HepG2 (cell line): Measurements from ENCODE around the gene BBS9.

Experiments used
- BRCA1 ChIP-seq: sonication (generic); formaldehyde crosslinking; IDR thresholded peaks from 2 replicates; pipeline ENCODE4 v1.4.0; 2020; ENCODE audit warnings: missing genetic modification reagents
- ETV6 ChIP-seq: sonication (generic); formaldehyde crosslinking; conservative IDR thresholded peaks from 2 replicates; pipeline ENCODE4 v1.4.0; 2020; ENCODE audit warnings: missing genetic modification reagents
- FOXP1 ChIP-seq, 2 experiments: fragments of 450-650 bp in 1 of 2; IDR thresholded peaks; 2 replicates each; pipeline ENCODE4 v1.6.1; 2017 to 2018; ENCODE audit warnings: antibody characterized with exemption in 1 of 2
- HDAC1 ChIP-seq: sonication (generic); formaldehyde crosslinking; IDR thresholded peaks from 2 replicates; pipeline ENCODE4 v1.5.1; 2020; ENCODE audit warnings: mild to moderate bottlenecking, missing genetic modification reagents
- MAZ ChIP-seq, 2 experiments: sonication (generic) in 1 of 2; formaldehyde crosslinking in 1 of 2; IDR thresholded peaks; 2 replicates each; pipeline versions ENCODE4 v1.5.0 to v1.6.1; 2012 to 2020; ENCODE audit warnings: low read depth in 2 of 2, mild to moderate bottlenecking in 2 of 2, borderline replicate concordance in 1 of 2, improper control_type of control experiment in 1 of 2, low read length in 1 of 2, missing genetic modification reagents in 1 of 2, moderate library complexity in 1 of 2
- NR1H2 ChIP-seq: sonication (generic); formaldehyde crosslinking; IDR thresholded peaks from 2 replicates; pipeline ENCODE4 v1.8.1; 2022; ENCODE audit warnings: low read depth, missing genetic modification reagents, borderline replicate concordance
- POLR2A ChIP-seq, 2 experiments: IDR thresholded peaks; 2 replicates each; pipeline ENCODE4 v1.6.1; 2011; ENCODE audit warnings: low read depth in 2 of 2, low read length in 2 of 2, mild to moderate bottlenecking in 1 of 2, moderate library complexity in 1 of 2; ENCODE audit not compliant: insufficient read depth in 1 of 2
- ZNF329 ChIP-seq: sonication (generic); formaldehyde crosslinking; IDR thresholded peaks from 2 replicates; pipeline ENCODE4 v1.9.0; 2021; ENCODE audit warnings: low read depth, mild to moderate bottlenecking, missing genetic modification reagents
- ZNF558 ChIP-seq: sonication (generic); formaldehyde crosslinking; IDR thresholded peaks from 2 replicates; pipeline ENCODE4 v1.9.0; 2022; ENCODE audit warnings: mild to moderate bottlenecking, missing genetic modification reagents, borderline replicate concordance
- TF ChIP-seq, protein P1 (sequence below): sonication (generic); formaldehyde crosslinking; IDR thresholded peaks from 2 replicates; pipeline ENCODE4 v1.5.0; 2020; ENCODE audit warnings: mild to moderate bottlenecking, missing genetic modification reagents, moderate library complexity
- TF ChIP-seq, protein P2 (sequence below): sonication (generic); formaldehyde crosslinking; IDR thresholded peaks from 2 replicates; pipeline ENCODE4 v1.4.0; 2020; ENCODE audit warnings: mild to moderate bottlenecking, missing genetic modification reagents

DNA sequence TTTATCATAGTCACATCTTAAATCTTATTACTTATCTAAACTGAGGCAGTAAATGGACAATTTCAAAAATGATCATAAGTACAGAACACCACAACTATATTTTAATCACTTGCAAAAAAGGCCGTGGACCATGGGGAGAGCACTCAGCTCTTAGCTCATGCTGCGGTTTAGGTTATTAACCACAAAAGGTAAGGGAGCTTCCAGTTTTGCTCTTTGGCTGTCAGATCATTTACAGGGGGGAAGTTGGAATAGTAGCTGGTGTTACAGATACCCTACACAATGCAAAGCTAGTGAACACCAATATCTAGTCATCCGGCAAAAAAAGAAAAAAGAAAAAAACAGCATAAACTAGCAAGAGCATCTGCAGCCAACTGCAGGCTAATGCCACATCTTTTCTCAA lies 147.0 kb downstream of the BBS9 start:
- no peak for TF ChIP-seq ETV6
- no peak for TF ChIP-seq MAZ (IDR thresholded peaks at IDR 0.05; ENCODE audit: borderline replicate concordance, low read depth, low read length)
- TF ChIP-seq MAZ (CRISPR knock-in tag; IDR thresholded peaks at IDR 0.05; ENCODE audit: low read depth), result no peak
- no peak for TF ChIP-seq NR1H2 (CRISPR knock-in tag)
- TF ChIP-seq, protein P1, sequence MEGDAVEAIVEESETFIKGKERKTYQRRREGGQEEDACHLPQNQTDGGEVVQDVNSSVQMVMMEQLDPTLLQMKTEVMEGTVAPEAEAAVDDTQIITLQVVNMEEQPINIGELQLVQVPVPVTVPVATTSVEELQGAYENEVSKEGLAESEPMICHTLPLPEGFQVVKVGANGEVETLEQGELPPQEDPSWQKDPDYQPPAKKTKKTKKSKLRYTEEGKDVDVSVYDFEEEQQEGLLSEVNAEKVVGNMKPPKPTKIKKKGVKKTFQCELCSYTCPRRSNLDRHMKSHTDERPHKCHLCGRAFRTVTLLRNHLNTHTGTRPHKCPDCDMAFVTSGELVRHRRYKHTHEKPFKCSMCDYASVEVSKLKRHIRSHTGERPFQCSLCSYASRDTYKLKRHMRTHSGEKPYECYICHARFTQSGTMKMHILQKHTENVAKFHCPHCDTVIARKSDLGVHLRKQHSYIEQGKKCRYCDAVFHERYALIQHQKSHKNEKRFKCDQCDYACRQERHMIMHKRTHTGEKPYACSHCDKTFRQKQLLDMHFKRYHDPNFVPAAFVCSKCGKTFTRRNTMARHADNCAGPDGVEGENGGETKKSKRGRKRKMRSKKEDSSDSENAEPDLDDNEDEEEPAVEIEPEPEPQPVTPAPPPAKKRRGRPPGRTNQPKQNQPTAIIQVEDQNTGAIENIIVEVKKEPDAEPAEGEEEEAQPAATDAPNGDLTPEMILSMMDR, result no peak
- TF ChIP-seq, protein P2, sequence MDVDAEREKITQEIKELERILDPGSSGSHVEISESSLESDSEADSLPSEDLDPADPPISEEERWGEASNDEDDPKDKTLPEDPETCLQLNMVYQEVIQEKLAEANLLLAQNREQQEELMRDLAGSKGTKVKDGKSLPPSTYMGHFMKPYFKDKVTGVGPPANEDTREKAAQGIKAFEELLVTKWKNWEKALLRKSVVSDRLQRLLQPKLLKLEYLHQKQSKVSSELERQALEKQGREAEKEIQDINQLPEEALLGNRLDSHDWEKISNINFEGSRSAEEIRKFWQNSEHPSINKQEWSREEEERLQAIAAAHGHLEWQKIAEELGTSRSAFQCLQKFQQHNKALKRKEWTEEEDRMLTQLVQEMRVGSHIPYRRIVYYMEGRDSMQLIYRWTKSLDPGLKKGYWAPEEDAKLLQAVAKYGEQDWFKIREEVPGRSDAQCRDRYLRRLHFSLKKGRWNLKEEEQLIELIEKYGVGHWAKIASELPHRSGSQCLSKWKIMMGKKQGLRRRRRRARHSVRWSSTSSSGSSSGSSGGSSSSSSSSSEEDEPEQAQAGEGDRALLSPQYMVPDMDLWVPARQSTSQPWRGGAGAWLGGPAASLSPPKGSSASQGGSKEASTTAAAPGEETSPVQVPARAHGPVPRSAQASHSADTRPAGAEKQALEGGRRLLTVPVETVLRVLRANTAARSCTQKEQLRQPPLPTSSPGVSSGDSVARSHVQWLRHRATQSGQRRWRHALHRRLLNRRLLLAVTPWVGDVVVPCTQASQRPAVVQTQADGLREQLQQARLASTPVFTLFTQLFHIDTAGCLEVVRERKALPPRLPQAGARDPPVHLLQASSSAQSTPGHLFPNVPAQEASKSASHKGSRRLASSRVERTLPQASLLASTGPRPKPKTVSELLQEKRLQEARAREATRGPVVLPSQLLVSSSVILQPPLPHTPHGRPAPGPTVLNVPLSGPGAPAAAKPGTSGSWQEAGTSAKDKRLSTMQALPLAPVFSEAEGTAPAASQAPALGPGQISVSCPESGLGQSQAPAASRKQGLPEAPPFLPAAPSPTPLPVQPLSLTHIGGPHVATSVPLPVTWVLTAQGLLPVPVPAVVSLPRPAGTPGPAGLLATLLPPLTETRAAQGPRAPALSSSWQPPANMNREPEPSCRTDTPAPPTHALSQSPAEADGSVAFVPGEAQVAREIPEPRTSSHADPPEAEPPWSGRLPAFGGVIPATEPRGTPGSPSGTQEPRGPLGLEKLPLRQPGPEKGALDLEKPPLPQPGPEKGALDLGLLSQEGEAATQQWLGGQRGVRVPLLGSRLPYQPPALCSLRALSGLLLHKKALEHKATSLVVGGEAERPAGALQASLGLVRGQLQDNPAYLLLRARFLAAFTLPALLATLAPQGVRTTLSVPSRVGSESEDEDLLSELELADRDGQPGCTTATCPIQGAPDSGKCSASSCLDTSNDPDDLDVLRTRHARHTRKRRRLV, result no peak
- no peak for TF ChIP-seq POLR2A (IDR thresholded peaks at IDR 0.05; ENCODE audit: insufficient read depth in 1 of 2, low read depth in 2 of 2, low read length in 2 of 2)
- no peak for TF ChIP-seq ZNF329 (CRISPR knock-in tag)
- TF ChIP-seq BRCA1 (CRISPR knock-in tag), result no peak
- no peak for TF ChIP-seq HDAC1 (CRISPR knock-in tag)
- TF ChIP-seq ZNF558 (CRISPR knock-in tag), result no peak
- no peak for TF ChIP-seq FOXP1 (IDR thresholded peaks at IDR 0.05)
- no peak for TF ChIP-seq FOXP1 (CRISPR knock-in tag; IDR thresholded peaks at IDR 0.05)
